Measurements from ENCODE around the gene CEP68.

The CEP68 gene

DNA sequence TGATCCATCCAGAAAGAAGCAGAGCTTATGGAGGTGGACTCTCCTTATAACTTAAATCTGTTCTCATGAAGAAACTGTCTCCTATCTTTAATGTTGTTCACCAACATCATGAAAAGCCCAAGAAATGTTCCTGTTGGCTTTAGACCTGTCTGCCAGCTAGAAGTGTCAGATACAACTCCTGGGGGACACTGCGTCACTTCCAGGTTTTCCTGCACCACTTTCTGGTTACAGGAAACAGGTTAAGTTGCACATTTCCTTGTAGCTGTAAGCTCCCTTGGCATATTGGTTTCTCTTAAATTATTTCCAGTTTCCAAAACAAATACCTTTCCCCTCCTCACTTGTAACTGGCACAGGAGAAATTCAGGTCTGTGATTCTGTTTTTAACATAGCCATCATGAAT, 2.9 kb downstream of the CEP68 start:
- DNase-seq, result no peak

DNA sequence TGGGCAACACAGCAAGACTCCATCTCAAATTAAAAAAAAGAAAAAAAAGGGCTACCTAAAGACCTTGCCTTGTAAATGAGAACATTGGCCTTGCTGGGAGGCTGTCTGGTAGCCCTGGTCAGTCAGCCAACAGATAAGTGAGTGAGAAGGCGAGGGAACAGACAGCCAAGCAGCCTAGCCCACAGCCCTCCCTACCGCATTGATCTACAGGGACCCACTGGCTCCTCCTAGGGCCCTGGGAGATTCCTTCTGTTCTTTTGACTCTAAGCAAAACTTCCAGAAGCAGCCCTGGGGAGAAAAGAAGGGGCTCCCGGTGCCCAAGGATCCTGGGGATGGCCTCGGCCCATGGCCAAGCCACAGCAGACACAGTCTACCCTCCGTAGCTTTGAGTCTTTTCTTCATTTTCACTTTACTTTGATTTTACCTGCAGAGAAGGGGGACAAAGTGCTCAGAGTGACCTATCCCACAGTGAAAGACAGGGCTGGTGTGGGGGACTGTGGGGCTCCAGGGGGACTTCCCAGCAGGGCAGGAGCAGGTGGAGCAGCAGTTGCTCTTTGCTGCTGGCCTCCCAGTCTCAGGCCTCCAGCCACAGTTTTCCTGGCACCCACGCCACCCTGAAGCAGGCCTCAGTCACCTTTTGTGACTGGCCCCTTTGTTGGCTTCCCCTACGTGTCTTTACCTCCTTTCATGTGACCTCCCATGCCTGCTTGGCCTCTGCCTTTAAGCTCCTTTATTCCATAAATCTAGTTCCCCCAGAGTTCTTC, 5.1 kb downstream of the CEP68 start:
- no peak for DNase-seq

DNA sequence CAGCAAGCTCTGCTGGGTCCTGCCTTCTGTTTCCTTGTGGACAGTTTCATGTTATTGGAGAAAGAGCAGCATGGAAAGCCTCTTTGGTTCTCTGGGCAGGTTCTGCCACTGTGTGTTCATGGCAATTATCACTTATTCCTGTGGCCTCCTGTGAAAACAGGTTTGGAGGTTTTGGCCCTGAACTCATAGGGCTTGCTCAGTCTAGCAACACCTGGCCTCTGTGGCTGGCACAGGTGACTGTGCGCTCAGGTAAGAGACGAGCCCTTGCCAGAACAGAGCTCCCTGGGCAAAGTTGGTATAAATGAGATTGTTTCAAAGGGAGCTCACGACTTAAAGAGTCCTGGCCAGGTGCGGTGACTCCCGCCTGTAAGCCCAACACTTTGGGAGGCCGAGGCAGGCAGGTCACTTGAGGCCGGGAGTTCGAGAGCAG, 5.7 kb downstream of the CEP68 start:
- no peak for DNase-seq

DNA sequence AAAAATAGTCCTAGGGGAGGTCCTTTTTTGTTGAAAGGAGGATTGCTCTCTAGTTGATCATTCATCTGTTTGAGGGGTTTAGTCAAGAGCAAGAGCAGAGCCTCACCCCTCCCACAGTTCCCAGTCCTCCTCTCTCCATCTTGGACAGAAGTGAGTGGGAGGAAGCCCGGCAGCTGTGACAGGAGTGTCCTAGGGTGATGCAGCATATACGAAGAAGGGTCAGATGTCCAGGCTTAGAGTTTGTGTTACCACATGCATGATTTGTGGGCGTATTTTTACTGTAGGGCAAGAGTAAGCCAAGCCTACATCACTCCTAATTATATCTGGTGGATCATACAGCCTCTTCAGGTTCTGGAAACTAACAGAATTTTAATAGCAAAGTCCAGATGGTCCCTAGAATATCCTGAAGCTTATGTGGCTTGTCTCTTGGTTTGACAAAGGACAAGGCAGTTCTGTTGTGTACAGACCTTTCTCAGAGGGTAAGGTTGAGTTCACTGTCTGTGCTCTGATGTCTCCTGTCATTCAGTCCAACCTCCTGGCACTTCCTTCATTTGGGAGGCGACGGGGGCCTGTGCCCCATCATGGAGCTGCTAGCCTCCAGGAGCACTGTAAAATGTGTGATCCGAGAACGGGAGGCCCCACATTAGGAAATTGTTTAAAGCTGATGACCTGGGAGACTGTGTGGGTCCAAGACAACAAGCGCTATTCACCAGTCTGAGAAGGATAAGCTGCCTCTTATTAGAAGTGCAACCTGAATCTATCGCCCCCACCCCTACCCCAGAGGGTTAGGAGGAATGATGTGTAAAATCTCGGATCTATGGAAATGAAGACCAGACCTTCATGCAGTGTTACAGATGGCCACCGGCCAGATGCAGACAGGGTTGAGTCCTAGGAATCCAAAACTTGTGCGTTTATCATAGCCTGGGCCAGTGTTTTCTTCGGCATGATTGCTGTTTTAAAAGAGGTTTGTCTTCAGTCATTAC, 6.9 kb downstream of the CEP68 start:
- no peak for DNase-seq

DNA sequence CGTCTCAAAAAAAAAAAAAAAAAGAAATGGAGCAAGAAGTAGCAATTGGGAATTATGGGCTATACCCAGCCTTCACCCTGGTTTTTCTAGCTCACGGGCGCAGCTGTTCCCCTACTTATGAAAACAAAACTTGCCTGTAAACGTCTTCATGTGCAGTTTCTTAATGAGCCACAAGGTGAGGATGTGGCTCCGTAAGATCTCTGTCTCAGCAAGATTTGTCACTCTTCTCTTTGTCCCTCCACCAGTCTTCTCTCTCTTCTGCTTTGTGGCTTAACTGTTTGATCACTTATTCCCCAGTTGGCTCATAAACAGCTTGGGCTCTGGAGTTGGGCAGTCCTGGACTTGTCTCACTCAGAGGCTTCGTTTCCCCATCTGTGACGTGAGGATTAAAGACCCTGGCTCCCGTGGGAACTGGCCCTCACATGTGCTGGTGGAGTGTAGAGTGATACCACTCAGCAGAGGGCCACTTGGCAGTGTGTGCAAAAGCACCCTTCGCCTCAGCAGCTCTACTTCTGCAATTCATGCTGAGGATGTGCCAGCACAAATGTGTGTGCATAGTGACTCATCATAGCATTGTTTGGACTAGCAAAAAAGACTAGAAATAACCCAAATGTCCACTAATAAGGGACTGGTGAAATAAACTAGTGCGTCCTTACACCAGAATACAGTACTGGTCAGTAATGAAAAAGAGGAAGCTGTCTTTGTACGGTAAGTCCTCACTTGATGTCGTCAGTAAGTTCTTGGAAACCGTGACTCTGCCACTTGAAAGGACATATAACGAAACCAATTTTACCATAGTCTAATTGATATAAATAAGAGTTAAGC, 8.7 kb downstream of the CEP68 start:
- peak in 3 of 5 donors; percentile 26 to 78 (median 32) for DNase-seq

DNA sequence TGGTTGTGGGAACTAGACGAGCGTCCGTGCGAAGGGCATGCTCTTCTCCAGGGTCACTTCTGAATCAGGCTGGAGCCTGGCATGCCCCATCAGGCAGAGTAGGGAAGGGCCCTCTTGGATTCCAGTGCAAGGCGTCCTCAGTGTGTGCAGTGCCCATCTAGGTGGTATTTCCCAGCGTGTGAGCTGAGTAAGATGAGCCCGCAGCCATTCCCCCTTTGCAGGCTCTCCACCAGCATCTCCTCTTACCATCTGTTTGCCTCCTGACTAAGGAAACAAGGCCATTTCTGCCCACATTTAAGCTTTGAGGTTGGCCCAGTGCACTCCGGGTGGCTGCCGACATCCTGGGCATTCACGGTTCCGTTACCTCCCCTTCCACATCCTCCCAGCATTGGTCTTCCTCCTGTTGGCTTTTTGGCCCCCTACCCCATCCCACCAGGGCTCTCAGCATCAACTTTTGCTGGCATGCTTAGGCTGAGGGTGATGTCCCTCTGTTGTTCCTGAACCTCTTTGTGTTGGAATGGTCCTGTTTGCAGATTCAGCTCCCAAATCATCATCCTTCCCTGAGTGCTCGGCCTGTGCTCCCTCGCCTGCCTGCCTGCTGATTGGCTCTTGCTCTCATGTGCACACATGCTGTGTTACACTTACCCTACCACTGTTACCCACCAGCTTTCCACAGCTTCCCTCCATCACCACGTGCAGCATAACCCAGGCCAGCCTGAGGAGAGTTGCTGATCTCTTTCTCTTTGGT, 11.8 kb downstream of the CEP68 start:
- peak in 1 of 5 donors; percentile 11 for DNase-seq

DNA sequence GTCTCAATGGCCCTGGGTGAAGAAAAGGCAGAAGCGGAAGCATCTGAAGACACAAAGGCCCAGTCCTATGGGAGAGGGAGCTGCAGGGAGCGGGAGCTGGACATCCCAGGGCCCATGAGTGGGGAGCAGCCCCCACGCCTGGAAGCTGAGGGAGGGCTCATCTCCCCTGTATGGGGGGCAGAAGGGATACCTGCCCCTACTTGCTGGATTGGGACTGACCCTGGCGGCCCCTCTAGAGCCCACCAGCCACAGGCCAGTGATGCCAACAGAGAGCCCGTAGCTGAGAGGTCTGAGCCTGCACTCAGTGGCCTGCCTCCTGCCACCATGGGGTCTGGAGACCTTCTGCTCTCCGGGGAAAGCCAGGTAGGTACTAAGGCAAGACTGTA, 13.2 kb downstream of the CEP68 start:
- DNase-seq, result no peak

DNA sequence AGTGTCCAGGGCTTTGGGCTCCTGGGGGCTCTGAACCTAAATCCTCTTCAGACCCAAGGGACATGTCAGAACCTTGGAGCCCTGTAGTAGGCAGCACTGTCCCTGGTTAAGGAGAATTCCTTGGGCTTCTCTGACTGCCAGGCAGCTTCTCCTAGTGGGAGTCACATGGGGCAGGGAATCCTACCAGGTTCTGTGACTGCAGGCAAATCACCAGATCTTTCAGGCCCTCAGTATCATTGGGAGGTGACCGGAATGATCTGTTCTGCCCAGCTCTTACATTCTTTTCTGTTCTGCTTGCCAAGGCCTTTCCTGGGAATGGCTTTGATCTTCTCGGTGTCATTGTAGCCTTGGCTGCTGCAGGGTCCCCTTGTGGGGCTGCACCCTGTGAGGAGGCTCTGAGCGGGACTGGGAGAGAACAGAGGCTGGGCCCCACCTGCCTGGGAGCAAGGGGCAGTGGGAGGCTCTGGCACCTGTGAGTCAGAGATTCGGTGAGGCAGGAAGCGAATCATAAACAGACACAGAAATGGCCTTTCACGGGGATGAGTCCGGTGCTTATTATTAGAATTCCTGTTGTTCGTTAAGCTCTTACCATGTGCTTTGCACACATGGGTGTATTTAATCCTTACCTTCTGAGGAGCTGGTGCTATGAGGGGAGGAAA, 14.1 kb downstream of the CEP68 start:
- DNase-seq, result no peak

DNA sequence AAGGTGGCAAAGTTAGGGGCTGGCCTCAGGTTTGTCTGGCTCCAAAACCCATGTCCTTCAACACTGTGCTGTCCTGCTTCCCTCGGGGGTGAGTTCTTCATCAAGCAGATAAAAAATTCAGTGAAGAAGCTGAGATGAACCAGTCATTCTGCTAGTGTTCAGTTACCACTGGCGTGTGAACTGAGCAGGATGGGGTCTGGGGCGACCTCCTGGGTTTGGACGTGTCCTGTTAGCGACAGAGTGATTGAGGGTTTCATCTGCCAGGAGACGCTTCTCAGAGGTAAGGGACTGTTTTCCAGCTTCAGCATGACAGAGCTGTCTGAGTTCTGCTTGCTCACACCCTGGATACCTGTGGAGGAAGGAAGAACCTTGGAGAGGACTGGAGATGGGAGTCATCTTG, 14.6 kb downstream of the CEP68 start:
- DNase-seq, result no peak

DNA sequence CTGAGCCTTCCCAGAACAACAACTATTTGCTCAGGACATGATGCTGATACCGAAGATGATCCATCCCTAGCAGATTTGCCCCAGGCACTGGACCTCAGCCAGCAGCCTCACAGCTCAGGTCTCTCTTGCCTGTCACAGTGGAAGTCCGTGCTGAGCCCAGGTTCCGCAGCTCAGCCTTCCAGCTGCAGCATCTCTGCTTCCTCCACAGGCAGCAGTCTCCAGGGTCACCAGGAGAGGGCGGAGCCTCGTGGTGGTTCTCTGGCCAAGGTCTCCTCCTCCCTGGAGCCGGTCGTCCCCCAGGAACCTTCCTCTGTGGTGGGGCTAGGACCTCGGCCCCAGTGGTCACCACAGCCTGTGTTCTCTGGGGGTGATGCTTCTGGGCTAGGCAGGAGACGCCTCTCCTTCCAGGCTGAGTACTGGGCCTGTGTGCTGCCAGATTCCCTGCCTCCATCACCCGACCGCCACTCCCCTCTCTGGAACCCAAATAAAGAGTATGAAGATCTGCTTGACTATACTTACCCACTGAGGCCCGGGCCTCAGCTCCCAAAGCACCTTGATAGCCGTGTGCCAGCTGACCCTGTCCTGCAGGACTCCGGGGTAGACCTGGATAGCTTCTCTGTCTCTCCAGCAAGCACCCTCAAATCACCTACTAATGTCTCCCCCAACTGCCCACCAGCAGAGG, 15.4 kb downstream of the CEP68 start:
- no peak for DNase-seq

DNA sequence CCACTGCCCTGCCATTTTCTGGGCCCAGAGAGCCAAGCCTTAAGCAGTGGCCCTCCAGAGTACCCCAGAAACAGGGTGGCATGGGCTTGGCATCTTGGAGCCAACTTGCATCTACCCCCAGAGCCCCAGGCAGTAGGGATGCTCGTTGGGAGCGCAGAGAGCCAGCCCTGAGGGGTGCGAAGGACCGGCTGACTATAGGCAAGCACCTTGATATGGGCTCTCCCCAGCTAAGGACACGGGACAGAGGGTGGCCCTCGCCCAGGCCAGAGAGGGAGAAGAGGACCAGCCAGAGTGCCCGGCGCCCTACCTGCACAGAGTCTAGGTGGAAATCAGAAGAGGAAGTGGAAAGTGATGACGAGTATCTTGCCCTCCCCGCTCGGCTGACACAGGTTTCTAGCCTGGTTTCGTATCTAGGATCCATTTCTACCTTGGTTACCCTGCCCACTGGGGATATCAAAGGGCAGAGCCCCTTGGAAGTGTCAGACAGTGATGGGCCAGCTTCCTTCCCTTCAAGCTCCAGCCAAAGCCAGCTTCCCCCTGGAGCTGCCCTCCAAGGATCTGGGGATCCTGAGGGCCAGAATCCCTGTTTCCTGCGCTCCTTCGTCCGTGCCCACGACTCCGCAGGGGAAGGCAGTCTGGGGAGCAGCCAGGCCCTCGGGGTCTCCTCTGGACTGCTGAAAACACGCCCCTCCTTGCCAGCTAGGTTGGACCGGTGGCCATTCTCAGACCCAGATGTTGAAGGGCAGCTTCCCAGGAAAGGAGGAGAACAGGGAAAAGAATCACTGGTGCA, 16.2 kb downstream of the CEP68 start:
- no peak for DNase-seq

DNA sequence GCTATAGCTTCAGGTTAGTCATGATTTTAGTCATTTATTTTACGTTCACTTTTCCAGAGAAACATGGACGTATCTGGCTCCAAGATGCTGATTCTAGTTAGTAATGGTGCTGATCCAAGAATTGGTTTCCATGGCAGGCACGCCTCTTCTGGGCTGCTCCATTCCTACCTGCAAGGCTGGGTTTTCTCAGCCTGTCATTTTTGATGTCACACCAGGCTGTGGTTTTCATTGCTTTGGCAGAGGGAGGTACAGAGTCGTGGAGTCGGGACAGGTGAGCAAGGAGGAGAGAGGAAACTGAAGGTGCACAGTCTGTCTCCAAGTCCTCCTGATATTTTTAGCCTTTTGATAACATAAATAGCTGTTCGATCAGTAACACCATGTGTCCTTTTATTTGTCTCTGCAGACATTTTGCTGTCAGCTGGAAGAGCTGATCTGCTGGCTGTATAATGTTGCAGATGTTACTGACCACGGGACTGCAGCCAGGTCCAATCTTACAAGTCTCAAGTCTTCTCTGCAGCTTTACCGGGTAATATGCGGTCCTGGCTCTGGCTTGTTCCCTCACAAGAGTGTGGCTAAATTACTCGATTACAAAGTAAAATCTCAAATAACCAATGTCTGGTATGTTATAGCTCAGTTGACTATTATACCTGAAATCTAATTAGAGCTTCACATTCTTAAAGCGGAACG, 17.8 kb downstream of the CEP68 start:
- no peak for DNase-seq

DNA sequence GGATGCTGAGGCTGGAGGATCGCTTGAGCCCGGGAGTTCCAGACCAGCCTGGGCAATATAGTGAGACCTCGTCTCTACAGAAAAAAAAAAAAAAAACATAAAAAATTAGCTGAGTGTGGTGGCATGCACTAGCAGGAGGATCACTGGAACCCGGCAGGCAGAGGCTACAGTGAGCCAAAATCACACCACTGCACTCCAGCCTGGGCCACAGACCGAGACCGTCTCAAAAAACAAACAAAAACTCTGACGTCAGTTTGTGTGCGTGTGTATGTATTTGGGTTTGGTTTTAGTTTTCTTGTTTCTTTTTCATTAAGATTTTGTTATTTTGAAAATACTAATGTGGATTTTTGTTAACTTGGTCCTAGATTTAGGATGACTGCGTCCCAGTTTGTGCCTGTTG, 19.0 kb downstream of the CEP68 start:
- DNase-seq, result no peak

DNA sequence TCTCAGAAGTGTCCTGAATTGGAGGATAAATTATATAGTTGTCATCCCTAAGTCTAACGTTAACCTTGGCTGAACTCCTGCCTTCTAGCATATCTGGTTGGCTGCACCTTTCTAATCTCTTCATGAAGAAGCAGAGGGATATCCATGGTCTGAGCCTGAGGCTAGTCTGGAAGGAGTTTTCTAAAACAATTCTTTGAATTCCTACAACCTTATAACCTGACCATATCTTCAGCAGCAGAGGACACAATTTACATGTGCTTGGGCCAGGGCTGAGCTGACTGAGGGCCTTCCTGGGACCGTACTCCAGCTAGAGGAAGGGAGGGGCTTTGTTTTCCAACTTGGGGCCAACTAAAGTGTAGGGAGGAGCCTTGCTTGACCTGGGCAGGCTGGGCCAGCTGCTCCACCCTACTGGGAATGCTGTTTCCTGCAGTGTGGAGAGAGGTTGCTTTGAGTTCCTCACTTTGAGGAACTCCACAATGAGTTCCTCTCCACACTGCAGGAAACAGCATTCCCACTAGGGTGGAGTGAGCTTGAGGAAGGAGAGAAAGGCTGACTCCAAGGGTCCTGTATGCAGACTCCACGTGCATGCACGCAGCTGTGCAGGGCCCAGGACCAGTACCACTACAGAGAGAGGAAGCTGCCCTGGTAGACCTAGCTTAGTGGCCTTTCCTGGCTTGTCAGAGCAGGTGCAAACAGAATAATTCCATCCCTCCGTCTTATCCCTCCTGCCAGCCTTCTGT, 19.6 kb downstream of the CEP68 start:
- DNase-seq, result no peak

DNA sequence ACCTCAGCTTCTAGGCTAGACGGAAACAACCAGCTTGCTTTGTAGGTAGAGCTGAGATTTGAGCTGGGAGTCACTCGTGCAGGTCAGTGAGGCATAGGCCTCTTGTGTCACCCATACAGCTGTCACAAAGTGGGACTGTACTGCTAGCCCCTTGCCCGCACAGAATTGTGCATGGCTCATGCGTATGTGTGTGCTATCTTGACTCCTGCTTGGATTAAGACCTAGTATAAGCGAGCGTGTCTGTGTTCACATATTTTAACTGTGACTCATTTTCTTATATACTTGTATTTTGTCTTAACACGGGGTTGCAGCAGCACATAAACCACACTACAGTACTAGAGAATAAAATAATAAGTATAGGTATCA, 20.1 kb downstream of the CEP68 start:
- no peak for DNase-seq

DNA sequence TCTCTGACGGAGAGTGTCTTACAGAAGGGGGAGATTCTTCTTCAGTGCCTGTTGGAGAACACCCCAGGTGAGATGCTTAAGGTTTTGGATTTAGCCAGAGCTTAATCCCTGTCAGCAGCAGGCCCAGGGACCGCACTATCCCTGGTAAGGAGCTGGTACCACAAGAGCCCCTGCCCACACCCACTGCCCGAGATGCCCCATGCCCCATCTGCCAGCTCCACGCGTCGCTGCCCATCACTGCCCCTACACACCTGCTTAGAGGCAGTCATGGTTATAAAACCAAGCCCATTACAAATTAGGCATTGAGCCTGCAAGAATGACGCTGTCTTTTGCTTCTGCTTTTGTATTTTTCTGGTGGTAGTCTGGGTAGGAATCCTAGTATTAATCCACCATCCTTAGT, 21.7 kb downstream of the CEP68 start:
- DNase-seq, result no peak

DNA sequence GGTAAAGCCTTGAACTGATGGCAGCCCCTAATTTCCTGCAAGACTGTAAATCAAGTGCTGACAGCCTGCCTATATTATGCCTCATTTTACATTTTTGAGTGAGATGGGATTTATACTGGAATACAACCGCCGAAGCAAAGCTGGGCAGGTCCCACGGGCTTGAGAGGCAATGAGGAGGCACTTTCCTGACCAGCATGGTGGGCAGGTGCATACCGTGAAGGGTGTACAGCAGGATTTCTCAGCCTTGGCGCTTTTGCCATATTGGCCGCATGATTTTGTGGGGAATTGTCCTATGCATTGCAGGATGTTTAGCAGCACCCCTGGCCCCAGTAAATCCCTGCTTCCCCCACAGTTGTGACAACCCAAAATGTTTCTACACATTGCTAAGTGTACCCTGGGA, 22.8 kb downstream of the CEP68 start:
- no peak for DNase-seq

DNA sequence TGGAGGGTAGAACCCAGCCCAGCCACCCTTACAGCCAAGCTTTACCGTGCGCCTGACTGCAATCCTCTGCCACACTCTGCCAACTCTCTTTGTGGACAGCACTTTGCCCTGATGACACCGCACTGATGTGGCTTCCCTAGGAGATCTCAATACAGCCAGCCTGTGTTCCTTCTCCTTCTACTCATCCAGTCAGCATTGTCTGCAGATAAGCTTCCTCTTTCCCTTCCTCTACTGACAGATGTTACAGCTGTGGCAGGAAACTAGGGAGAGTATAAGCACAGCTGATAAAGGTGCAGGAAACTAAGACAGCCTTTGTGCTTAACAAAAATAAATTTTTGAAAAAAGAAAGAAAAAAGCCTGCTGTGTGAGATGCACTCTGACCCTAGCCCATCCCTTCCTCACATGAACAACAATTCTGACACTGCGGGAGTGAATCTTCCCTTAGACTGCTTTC, 25.0 kb downstream of the CEP68 start:
- DNase-seq, result no peak

DNA sequence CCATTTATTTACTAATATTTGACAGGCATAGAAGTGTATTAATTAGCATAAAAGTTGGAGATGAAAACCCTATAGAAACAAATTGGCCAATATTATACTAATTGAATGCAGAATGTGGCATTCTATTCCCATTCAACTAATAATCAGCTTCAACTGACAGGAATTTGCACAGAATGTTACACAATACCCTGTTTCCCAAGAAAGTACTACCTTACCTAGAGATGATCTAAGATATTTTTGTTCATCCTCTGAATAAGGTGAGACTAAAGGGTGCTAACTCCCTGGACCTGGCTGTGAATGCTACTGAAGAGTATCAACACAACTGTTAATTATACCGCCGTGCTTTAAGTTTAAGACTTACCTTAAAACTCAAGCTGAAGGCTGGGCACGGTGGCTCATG, 28.9 kb downstream of the CEP68 start:
- DNase-seq, result no peak
